Esophagus (tissue), 2 donors: ENCODE results near the gene RIPOR3. TPM values are rescaled to one million over a fixed set of nuclear protein-coding genes. Genes with fewer than 3 reads are reported as not detected.
"Not testable (repeated sequence)": the region's sequence is repeated elsewhere in the genome, so short reads cannot be mapped to it uniquely, and the experiment has no call there.

Experiments used
- H3K27ac ChIP-seq, 2 donors: one replicate each; pipeline ENCODE4 v1.5.1; 2013; ENCODE audit warnings: low read depth in 2 of 2, mild to moderate bottlenecking in 2 of 2, inconsistent platforms in 1 of 2, low read length in 1 of 2, moderate library complexity in 1 of 2
- H3K27me3 ChIP-seq, 2 donors: one replicate each; pipeline ENCODE4 v1.6.1; 2013; ENCODE audit warnings: low read length in 2 of 2, control low read depth in 1 of 2, mild to moderate bottlenecking in 1 of 2; ENCODE audit not compliant: insufficient read depth in 2 of 2, control insufficient read depth in 1 of 2
- H3K36me3 ChIP-seq, 2 donors: one replicate each; pipeline ENCODE4 v1.6.1; 2013; ENCODE audit warnings: low read length in 1 of 2; ENCODE audit not compliant: control insufficient read depth in 2 of 2, insufficient read depth in 2 of 2
- H3K4me1 ChIP-seq, 2 donors: one replicate each; pipeline ENCODE4 v1.6.1; 2013; ENCODE audit warnings: low read length in 1 of 2; ENCODE audit not compliant: control insufficient read depth in 2 of 2, insufficient read depth in 2 of 2
- H3K4me3 ChIP-seq, 2 donors: one replicate each; pipeline ENCODE4 v1.5.1; 2013; ENCODE audit warnings: low read length in 2 of 2, mild to moderate bottlenecking in 2 of 2, low read depth in 1 of 2, moderate library complexity in 1 of 2
- H3K9me3 ChIP-seq, 2 donors: one replicate each; pipeline ENCODE4 v1.6.1; 2013; ENCODE audit warnings: mild to moderate bottlenecking in 2 of 2, low read depth in 1 of 2, low read length in 1 of 2, moderate library complexity in 1 of 2; ENCODE audit not compliant: control insufficient read depth in 2 of 2, insufficient read depth in 1 of 2
- whole genome bisulfite sequencing, 2 donors: extraction: QIAGEN DNeasy Blood & Tissue Kit; methylation state at CpG; one replicate each; pipeline ENCODE4 v1.1.7; 2013; 5-methylcytosine and 5-hydroxymethylcytosine counted together
- polyA plus RNA-seq, 2 donors: library from polyadenylated mRNA; stranded (reverse); fragments of 200-250 nt; gene quantifications; one replicate each; pipeline ENCODE4 v1.2.3, GENCODE V29; 2013
- donor health status: healthy with polysubstance abuse.
- donor health status: Bipolar disorder and iron deficiency.

RIPOR3 gene
- polyA plus RNA-seq, 2 donors = 2.6 to 5.2 TPM

GRCh38 chr20:50681359-50682064 lies 9.8 kb downstream of the RIPOR3 start:
- H3K9me3 ChIP-seq = no peaks in the 10 kb centered on the region
- H3K27ac ChIP-seq = no peak overlapping the region
- H3K27me3 ChIP-seq = no peaks in the 10 kb centered on the region
- 65 to 81% methylated on average over 12 of the region's 12 CpGs for WGBS, 2 donors
- no peak overlapping the region for H3K4me3 ChIP-seq
- no peaks in the 10 kb centered on the region for H3K36me3 ChIP-seq
- H3K4me1 ChIP-seq = no peaks in the 10 kb centered on the region

- WGBS, 2 donors = 60 to 79% methylated on average over 19 of the region's 19 CpGs
- no peak overlapping the region for H3K27ac ChIP-seq
- no peaks in the 10 kb centered on the region for H3K4me1 ChIP-seq
- H3K27me3 ChIP-seq = no peaks in the 10 kb centered on the region
- no peak overlapping the region for H3K4me3 ChIP-seq
- no peaks in the 10 kb centered on the region for H3K36me3 ChIP-seq
- no peaks in the 10 kb centered on the region for H3K9me3 ChIP-seq
Measured at GRCh38 chr20:50680105-50680960, 11.0 kb downstream of the RIPOR3 start.

GRCh38 chr20:50679753-50680104 lies 11.6 kb downstream of the RIPOR3 start:
- Histone ChIP-seq H3K27ac (no peak overlapping the region), H3K9me3 (no peaks in the 10 kb centered on the region), H3K36me3 (no peaks in the 10 kb centered on the region), H3K4me3 (no peak overlapping the region), H3K27me3 (no peaks in the 10 kb centered on the region), H3K4me1 (no peaks in the 10 kb centered on the region)
- WGBS, 2 donors = 61 to 64% methylated on average over 5 of the region's 5 CpGs

DNA sequence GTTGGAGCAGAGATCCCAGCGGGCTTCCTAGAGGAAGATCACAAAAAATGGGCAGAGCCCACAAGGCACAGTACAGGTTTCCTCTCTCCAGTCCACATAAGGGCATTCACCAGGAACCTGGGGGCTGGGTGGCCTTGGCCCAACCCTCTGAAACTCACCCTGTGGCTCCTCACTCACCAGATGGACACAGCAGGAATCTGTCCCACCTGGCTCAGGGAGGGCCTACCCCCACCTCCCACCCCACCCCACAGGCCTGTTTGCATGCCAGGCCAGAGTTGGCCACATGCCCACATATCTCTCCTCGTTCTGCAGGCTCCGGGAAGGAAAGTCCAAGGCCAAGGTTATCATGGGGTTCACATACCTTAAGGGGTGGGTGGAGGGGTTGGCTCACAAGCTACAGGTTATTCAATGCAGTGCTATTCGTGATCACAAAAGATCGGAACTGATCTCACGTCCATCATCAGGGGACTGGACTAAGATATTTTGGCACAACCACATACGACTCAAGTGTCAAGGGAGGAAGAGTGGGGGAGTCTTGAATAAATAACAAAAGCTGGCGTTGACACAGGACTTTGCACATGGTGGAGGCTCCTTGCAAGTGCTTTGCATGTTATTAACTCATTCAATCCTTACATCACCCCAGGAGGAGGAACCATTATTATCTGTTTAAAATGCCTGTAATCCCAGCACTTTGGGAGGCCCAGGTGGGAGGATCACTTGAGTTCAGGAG lies 13.0 kb downstream of the RIPOR3 start:
- WGBS, 2 donors = 39 to 41% methylated on average over 8 of the region's 8 CpGs
- peaks cover under 1 to 2% of the 10 kb centered on the region in 2 donors for H3K4me1 ChIP-seq

DNA sequence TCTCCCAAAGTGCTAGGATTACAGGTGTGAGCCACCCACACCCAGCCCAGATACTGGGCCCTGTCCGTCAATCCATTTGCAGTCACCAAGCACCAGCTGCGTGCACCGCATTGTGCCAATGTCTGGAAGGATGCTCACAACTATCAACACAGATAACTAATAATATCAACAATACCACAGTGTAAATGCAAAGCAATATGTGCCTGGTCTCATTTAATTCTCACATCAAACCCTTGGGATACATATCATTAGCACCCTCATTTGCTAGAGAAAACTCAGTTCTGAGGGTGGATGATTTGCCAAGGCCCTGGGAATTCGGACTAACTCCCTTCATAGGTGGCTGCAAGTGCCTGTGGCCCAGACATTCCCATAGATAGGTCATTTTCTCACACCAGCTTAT lies 14.5 kb downstream of the RIPOR3 start:
- H3K27me3 ChIP-seq = no peaks in the 10 kb centered on the region
- peaks cover 1 to 2% of the 10 kb centered on the region in 2 donors for H3K4me1 ChIP-seq
- H3K27ac ChIP-seq = no peak overlapping the region
- no peaks in the 10 kb centered on the region for H3K36me3 ChIP-seq
- H3K9me3 ChIP-seq = no peaks in the 10 kb centered on the region
- WGBS, 2 donors = 86 to 96% methylated on average over 4 of the region's 4 CpGs
- H3K4me3 ChIP-seq = no peak overlapping the region

More for the DNA sequence above, 13.0 kb downstream of the RIPOR3 start:
- H3K27ac ChIP-seq = no peak overlapping the region
- H3K27me3 ChIP-seq = no peaks in the 10 kb centered on the region
- no peaks in the 10 kb centered on the region for H3K36me3 ChIP-seq
- no peak overlapping the region for H3K4me3 ChIP-seq
- no peaks in the 10 kb centered on the region for H3K9me3 ChIP-seq

GRCh38 chr20:50676377-50676731 lies 15.0 kb downstream of the RIPOR3 start:
- 91 to 94% methylated on average over 3 of the region's 3 CpGs for WGBS, 2 donors

GRCh38 chr20:50675671-50676376 lies 15.5 kb downstream of the RIPOR3 start:
- H3K27ac ChIP-seq = no peak overlapping the region
- no peak overlapping the region for H3K4me3 ChIP-seq
- H3K27me3 ChIP-seq = no peaks in the 10 kb centered on the region
- 62 to 72% methylated on average over 13 of the region's 13 CpGs for WGBS, 2 donors
- no peaks in the 10 kb centered on the region for H3K36me3 ChIP-seq
- H3K9me3 ChIP-seq = no peaks in the 10 kb centered on the region
- peaks cover 1 to 2% of the 10 kb centered on the region in 2 donors for H3K4me1 ChIP-seq

More at GRCh38 chr20:50676377-50676731, 15.0 kb downstream of the RIPOR3 start:
- not testable (repeated sequence) for H3K4me3 ChIP-seq, H3K27me3 ChIP-seq, H3K36me3 ChIP-seq, H3K4me1 ChIP-seq, H3K27ac ChIP-seq, H3K9me3 ChIP-seq

DNA sequence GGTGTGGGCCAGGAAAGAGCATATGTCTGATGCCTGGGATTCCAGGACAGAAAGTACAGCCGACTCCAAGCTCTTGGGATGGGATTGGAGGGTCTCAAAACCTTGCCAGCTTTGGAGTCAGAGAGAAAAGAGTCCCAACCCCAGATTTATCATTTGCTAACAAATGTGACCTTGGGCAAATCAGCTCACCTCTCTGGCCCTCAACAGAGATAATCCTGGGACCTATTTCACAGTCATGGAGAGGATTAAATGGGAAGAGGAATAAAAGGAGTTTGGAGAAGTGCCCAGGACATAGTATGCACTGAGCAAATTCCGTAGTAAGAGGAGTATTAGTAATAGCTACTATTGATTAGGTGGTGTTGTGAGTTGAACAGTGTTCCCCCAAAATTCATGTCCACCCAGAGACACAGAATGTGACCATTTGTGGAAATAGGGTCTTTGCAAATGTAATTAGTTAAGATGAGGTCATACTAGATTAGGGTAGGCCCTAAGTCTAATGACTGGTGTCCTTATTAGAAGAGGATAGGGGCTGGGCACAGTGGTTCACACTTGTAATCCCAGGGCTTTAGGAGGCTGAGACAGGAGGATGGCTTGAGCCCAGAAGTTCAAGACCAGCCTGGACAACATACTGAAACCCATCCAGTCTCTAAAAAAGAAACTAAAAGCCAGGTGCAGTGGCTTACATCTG lies 17.1 kb downstream of the RIPOR3 start:
- Histone ChIP-seq H3K36me3 (no peaks in the 10 kb centered on the region), H3K27me3 (no peaks in the 10 kb centered on the region), H3K4me3 (no peak overlapping the region), H3K9me3 (no peaks in the 10 kb centered on the region), H3K4me1 (peaks cover 2 to 4% of the 10 kb centered on the region in 2 donors), H3K27ac (no peak overlapping the region)
- 25 to 59% methylated on average over 2 of the region's 2 CpGs for WGBS, 2 donors
